SK-N-SH (cell line): ENCODE data around the gene AP4E1. TPM values are rescaled to one million over a fixed set of nuclear protein-coding genes. Genes with fewer than 3 reads are reported as not detected.

Source experiments
- CTCF ChIA-PET: fragments of 300-600, 350-600 bp; formaldehyde crosslinking; extraction: SDS; loops from one replicate; lab custom pipeline; 2021; lab: Yijun Ruan, JAX
- POLR2A ChIA-PET: fragments of 350-600 bp; sonication (Branson Sonifier 250); formaldehyde crosslinking; extraction: SDS; loops from one replicate; lab custom pipeline; 2020; ENCODE audit warnings: antibody characterized with exemption, inconsistent platforms; lab: Yijun Ruan, JAX
- DNase-seq: peaks from one replicate; pipeline ENCODE4 v3.0.0; 2012
- H2AFZ ChIP-seq: fragments of 200-600 bp; sonication (generic); 2 replicates; pipeline ENCODE4 v1.8.1; 2016; ENCODE audit warnings: antibody characterized with exemption, mild to moderate bottlenecking, low read depth
- H3F3A ChIP-seq: fragments of 200-600 bp; sonication (generic); replicated peaks from 2 replicates; pipeline ENCODE3; 2016; ENCODE audit warnings: antibody characterized with exemption, mild to moderate bottlenecking; ENCODE audit not compliant: insufficient read depth
- H3K27ac ChIP-seq, 2 experiments: fragments of 200-500 bp in 1 of 2; fragments of 200-600 bp in 1 of 2; sonication (Bioruptor generic) in 1 of 2; sonication (generic), shearing (Covaris generic) in 1 of 2; 2 replicates each; pipeline versions ENCODE4 v1.5.1 to v1.6.1; 2014 to 2016; ENCODE audit warnings: low read depth in 2 of 2, inconsistent platforms in 1 of 2, low read length in 1 of 2, mild to moderate bottlenecking in 1 of 2, mixed read lengths in 1 of 2
- H3K27me3 ChIP-seq: fragments of 200-600 bp; sonication (generic), shearing (Covaris generic); 2 replicates; pipeline ENCODE4 v1.6.1; 2016; ENCODE audit warnings: mixed run types; ENCODE audit not compliant: insufficient read depth
- H3K36me3 ChIP-seq, 2 experiments: fragments of 200-500 bp in 1 of 2; fragments of 200-600 bp in 1 of 2; sonication (Bioruptor generic) in 1 of 2; sonication (generic) in 1 of 2; replicated peaks in 1 of 2; 2 replicates each; pipeline versions ENCODE3 to v1.5.1; 2014 to 2016; ENCODE audit warnings: low read length in 1 of 2, mild to moderate bottlenecking in 1 of 2; ENCODE audit not compliant: insufficient read depth in 2 of 2, control insufficient read depth in 1 of 2
- H3K4me1 ChIP-seq, 2 experiments: fragments of 200-500 bp in 1 of 2; fragments of 200-600 bp in 1 of 2; sonication (Bioruptor generic) in 1 of 2; sonication (generic), shearing (Covaris generic) in 1 of 2; 2 replicates each; pipeline versions ENCODE4 v1.5.1 to v1.6.1; 2014 to 2016; ENCODE audit warnings: low read depth in 1 of 2, low read length in 1 of 2, mixed run types in 1 of 2; ENCODE audit not compliant: insufficient read depth in 2 of 2, control insufficient read depth in 1 of 2
- H3K4me2 ChIP-seq: fragments of 200-600 bp; sonication (generic), shearing (Covaris generic); 2 replicates; pipeline ENCODE4 v1.6.1; 2017; ENCODE audit warnings: mixed run types
- H3K4me3 ChIP-seq, 2 experiments: fragments of 200-500 bp in 1 of 2; fragments of 200-600 bp in 1 of 2; sonication (Bioruptor generic) in 1 of 2; sonication (generic), shearing (Covaris generic) in 1 of 2; 2 replicates each; pipeline versions ENCODE4 v1.5.1 to v1.8.1; 2014 to 2016; ENCODE audit warnings: low read depth in 2 of 2, inconsistent platforms in 1 of 2, low read length in 1 of 2, mild to moderate bottlenecking in 1 of 2, mixed read lengths in 1 of 2, moderate library complexity in 1 of 2
- H3K79me2 ChIP-seq: fragments of 200-600 bp; sonication (generic); 2 replicates; pipeline ENCODE4 v1.8.1; 2017; ENCODE audit warnings: mild to moderate bottlenecking; ENCODE audit not compliant: insufficient read depth
- H3K9ac ChIP-seq: fragments of 200-600 bp; sonication (generic); 2 replicates; pipeline ENCODE4 v1.6.1; 2017; ENCODE audit warnings: mixed run types
- H3K9me2 ChIP-seq: fragments of 200-600 bp; sonication (generic); 2 replicates; pipeline ENCODE4 v1.6.1; 2017; ENCODE audit warnings: mixed run types
- H3K9me3 ChIP-seq: fragments of 200-600 bp; sonication (generic); 2 replicates; pipeline ENCODE4 v1.6.1; 2017; ENCODE audit warnings: mixed run types, mild to moderate bottlenecking, moderate library complexity
- H4K20me1 ChIP-seq: fragments of 200-600 bp; sonication (generic); 2 replicates; pipeline ENCODE4 v1.6.1; 2017; ENCODE audit warnings: mild to moderate bottlenecking, mixed run types; ENCODE audit not compliant: insufficient read depth
- CHD2 ChIP-seq: fragments of 150-350 bp; IDR thresholded peaks from 2 replicates; pipeline ENCODE4 v1.6.1; 2018; ENCODE audit warnings: low read length; ENCODE audit not compliant: partially characterized antibody
- EP300 ChIP-seq, 2 experiments: IDR thresholded peaks; 2 replicates each; pipeline versions ENCODE4 v1.4.0 to v1.6.1; 2012; ENCODE audit warnings: borderline replicate concordance in 1 of 2, low read depth in 1 of 2, low read length in 1 of 2
- EZH2phosphoT487 ChIP-seq: fragments of 200-600 bp; sonication (generic); IDR thresholded peaks from 2 replicates; pipeline ENCODE4 v1.6.1; 2017; ENCODE audit warnings: low read depth, mixed run types, mild to moderate bottlenecking, antibody characterized with exemption, moderate library complexity, borderline replicate concordance
- FOSL2 ChIP-seq: IDR thresholded peaks from 2 replicates; pipeline ENCODE4 v1.4.0; 2012; ENCODE audit warnings: low read depth, mild to moderate bottlenecking, moderate library complexity, borderline replicate concordance
- FOXJ3 ChIP-seq: sonication (generic); formaldehyde crosslinking; IDR thresholded peaks from 2 replicates; pipeline ENCODE4 v1.5.1; 2020; ENCODE audit warnings: mild to moderate bottlenecking, missing genetic modification reagents
- FOXM1 ChIP-seq: IDR thresholded peaks from 2 replicates; pipeline ENCODE4 v1.4.0; 2012; ENCODE audit warnings: low read depth, mild to moderate bottlenecking
- GABPA ChIP-seq: IDR thresholded peaks from 2 replicates; pipeline ENCODE4 v1.4.0; 2012; ENCODE audit warnings: low read depth, mild to moderate bottlenecking
- GATA2 ChIP-seq: sonication (generic); formaldehyde crosslinking; IDR thresholded peaks from 2 replicates; pipeline ENCODE4 v1.5.0; 2020; ENCODE audit warnings: mild to moderate bottlenecking, missing genetic modification reagents
- JUND ChIP-seq: IDR thresholded peaks from 2 replicates; pipeline ENCODE4 v1.4.0; 2012
- MAX ChIP-seq: IDR thresholded peaks from 2 replicates; pipeline ENCODE4 v1.4.0; 2012; ENCODE audit warnings: low read depth
- MEF2A ChIP-seq: IDR thresholded peaks from 2 replicates; pipeline ENCODE4 v1.4.0; 2012; ENCODE audit warnings: low read depth, borderline replicate concordance
- MXI1 ChIP-seq: IDR thresholded peaks from 2 replicates; pipeline ENCODE4 v1.6.1; 2012; ENCODE audit warnings: mild to moderate bottlenecking, low read depth, low read length, improper control_type of control experiment
- NFIC ChIP-seq: IDR thresholded peaks from 2 replicates; pipeline ENCODE4 v1.4.0; 2012; ENCODE audit warnings: borderline replicate concordance
- NRF1 ChIP-seq: IDR thresholded peaks from 2 replicates; pipeline ENCODE4 v1.6.1; 2012; ENCODE audit warnings: low read depth, mild to moderate bottlenecking, low read length
- PBX3 ChIP-seq: IDR thresholded peaks from 2 replicates; pipeline ENCODE4; 2012
- POLR2AphosphoS5 ChIP-seq: IDR thresholded peaks from 2 replicates; pipeline ENCODE4 v1.6.1; 2012; ENCODE audit warnings: low read depth, low read length
- RCOR1 ChIP-seq: fragments of 150-350 bp; IDR thresholded peaks from 2 replicates; pipeline ENCODE4 v1.6.1; 2017; ENCODE audit warnings: antibody characterized with exemption, low read length
- RFX5 ChIP-seq: IDR thresholded peaks from 2 replicates; pipeline ENCODE4 v1.6.1; 2012; ENCODE audit warnings: mild to moderate bottlenecking, improper control_type of control experiment, low read length
- TCF12 ChIP-seq: IDR thresholded peaks from 2 replicates; pipeline ENCODE4 v1.4.0; 2012
- TEAD4 ChIP-seq: IDR thresholded peaks from 2 replicates; pipeline ENCODE4 v1.4.0; 2012; ENCODE audit warnings: mild to moderate bottlenecking, borderline replicate concordance; ENCODE audit not compliant: insufficient read depth
- YY1 ChIP-seq: IDR thresholded peaks from 2 replicates; pipeline ENCODE4 v1.4.0; 2012; ENCODE audit warnings: low read depth, mild to moderate bottlenecking
- WGBS: methylation state at CpG from one replicate; pipeline ENCODE4 v1.1.6; 2017; ENCODE audit warnings: low lambda C conversion rate; 5-methylcytosine and 5-hydroxymethylcytosine counted together
- polyA plus RNA-seq, 3 experiments: library from polyadenylated mRNA; depleted of rRNA; stranded (reverse); fragments of >200 nt; gene quantifications; 2 replicates each; pipeline ENCODE4 v1.2.3, GENCODE V29; 2012
- TF ChIP-seq, protein P1 (sequence below): IDR thresholded peaks from 2 replicates; pipeline ENCODE4 v1.4.0; 2012; ENCODE audit warnings: low read depth, borderline replicate concordance
- TF ChIP-seq, protein P2 (sequence below): fragments of 150-350 bp; IDR thresholded peaks from 2 replicates; pipeline ENCODE4 v1.6.1; 2017; ENCODE audit warnings: antibody characterized with exemption, low read length, low read depth, borderline replicate concordance

AP4E1 gene
- polyA plus RNA-seq, 1 of the 3 experiments (the other 2 are of a cell fraction) = 1.6 TPM

GRCh38 chr15:51006336-51006985 lies 98.0 kb downstream of the AP4E1 start:
- no peak for DNase-seq
- Histone ChIP-seq H3K9me2 (no peaks in the 10 kb centered on the region), H3K4me1 (no peaks in the 10 kb centered on the region), H3K9ac (no peak overlapping the region), H3K4me3 (no peak overlapping the region), H4K20me1 (no peaks in the 10 kb centered on the region), H3K27me3 (no peaks in the 10 kb centered on the region), H2AFZ (no peak overlapping the region), H3K9me3 (no peaks in the 10 kb centered on the region), H3F3A (no peaks in the 10 kb centered on the region), H3K27ac (no peak overlapping the region), H3K36me3 (peaks cover 30 to 42% of the 10 kb centered on the region in 2 experiments), H3K4me2 (no peak overlapping the region), H3K79me2 (no peaks in the 10 kb centered on the region)
- POLR2A ChIA-PET = no interaction called here
- WGBS = 95% methylated on average over 1 of the region's 1 CpG
- TF ChIP-seq NFIC (no peak), NRF1 (no peak), RCOR1 (no peak), GATA2 (CRISPR knock-in tag) (no peak), EP300 (IDR thresholded peaks at IDR 0.05; ENCODE audit: borderline replicate concordance in 1 of 2, low read depth in 1 of 2, low read length in 1 of 2) (no peak), MEF2A (no peak), FOXM1 (no peak), RFX5 (no peak), MXI1 (no peak), TEAD4 (no peak), JUND (no peak), CHD2 (no peak), PBX3 (no peak), EZH2phosphoT487 (no peak), FOXJ3 (CRISPR knock-in tag) (no peak)
- TF ChIP-seq, protein P1, sequence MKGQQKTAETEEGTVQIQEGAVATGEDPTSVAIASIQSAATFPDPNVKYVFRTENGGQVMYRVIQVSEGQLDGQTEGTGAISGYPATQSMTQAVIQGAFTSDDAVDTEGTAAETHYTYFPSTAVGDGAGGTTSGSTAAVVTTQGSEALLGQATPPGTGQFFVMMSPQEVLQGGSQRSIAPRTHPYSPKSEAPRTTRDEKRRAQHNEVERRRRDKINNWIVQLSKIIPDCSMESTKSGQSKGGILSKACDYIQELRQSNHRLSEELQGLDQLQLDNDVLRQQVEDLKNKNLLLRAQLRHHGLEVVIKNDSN = no peak
- CTCF ChIA-PET = interaction anchor here (1.2 kb wide), 1 partner anchor 54 kb away, joined by 3 read pairs; no protein-coding TSS in a partner anchor

DNA sequence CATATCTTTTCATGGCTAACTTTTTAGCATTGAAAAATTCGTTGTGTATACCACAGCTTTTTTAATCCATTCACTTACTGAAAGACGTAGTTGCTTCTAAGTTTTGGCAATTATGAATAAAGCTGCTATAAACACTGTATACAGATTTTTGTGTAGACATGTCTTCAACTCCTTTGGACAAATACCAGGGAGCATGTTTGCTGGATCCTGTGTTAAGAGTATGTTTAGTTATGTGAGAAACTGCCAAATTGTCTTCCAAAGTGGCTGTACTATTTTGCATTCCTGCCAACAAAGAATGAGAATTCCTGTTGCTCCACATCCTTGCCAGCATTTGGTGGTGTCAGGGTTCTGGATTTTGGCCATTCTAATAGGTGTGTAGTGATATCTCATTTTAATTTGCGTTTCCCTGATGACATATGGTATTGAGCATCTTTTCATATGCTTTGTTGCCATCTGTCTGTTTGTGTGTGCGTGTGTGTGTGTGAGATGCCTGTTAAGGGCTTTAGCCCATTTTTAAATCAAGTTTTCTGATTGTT lies 98.7 kb downstream of the AP4E1 start:
- Histone ChIP-seq H3K4me3 (no peak overlapping the region), H2AFZ (no peak overlapping the region)
- CTCF ChIA-PET = no interaction called here
- TF ChIP-seq FOSL2 (no peak), YY1 (no peak), EZH2phosphoT487 (no peak), GATA2 (CRISPR knock-in tag) (no peak), TCF12 (no peak), MAX (no peak), POLR2AphosphoS5 (no peak), FOXM1 (no peak), GABPA (no peak)
- TF ChIP-seq, protein P2, sequence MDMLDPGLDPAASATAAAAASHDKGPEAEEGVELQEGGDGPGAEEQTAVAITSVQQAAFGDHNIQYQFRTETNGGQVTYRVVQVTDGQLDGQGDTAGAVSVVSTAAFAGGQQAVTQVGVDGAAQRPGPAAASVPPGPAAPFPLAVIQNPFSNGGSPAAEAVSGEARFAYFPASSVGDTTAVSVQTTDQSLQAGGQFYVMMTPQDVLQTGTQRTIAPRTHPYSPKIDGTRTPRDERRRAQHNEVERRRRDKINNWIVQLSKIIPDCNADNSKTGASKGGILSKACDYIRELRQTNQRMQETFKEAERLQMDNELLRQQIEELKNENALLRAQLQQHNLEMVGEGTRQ = no peak

More for the DNA sequence above, 98.7 kb downstream of the AP4E1 start:
- no peak for DNase-seq
- Histone ChIP-seq H3K9me2 (no peaks in the 10 kb centered on the region), H3K27ac (no peak overlapping the region), H3K79me2 (no peaks in the 10 kb centered on the region), H3F3A (no peaks in the 10 kb centered on the region), H3K9me3 (no peaks in the 10 kb centered on the region), H3K9ac (no peak overlapping the region), H3K4me2 (no peak overlapping the region), H4K20me1 (no peaks in the 10 kb centered on the region), H3K4me1 (no peaks in the 10 kb centered on the region), H3K36me3 (peaks cover 26 to 36% of the 10 kb centered on the region in 2 experiments), H3K27me3 (no peaks in the 10 kb centered on the region)
- POLR2A ChIA-PET = no interaction called here
- 87% methylated on average over 4 of the region's 4 CpGs for WGBS
